ENCODE results near the gene RIPOR3.

- TF ChIP-seq CTCF (optimal IDR thresholded peaks at IDR 0.05 in 1 of 3, IDR thresholded peaks at IDR 0.05 in 1 of 3, conservative IDR thresholded peaks at IDR 0.05 in 1 of 3; ENCODE audit: extremely low read depth in 1 of 3, insufficient read depth in 2 of 3, low read length in 3 of 3) (no peak), EZH2 (IDR thresholded peaks at IDR 0.05; ENCODE audit: low read length) (no peak)
Observed at GRCh38 chr20:50536333-50536732, 155.0 kb downstream of the RIPOR3 start.
